WTC11 (cell line): Measurements from ENCODE around the gene EXOSC3. TPM values are rescaled to one million over a fixed set of nuclear protein-coding genes. Genes with fewer than 3 reads are reported as not detected.
"Not testable (repeated sequence)": the region's sequence is repeated elsewhere in the genome, so short reads cannot be mapped to it uniquely, and the experiment has no call there.

Experiments
- ATAC-seq: fragments of 200-7000 bp; cut with Tn5 transposase; 2 replicates; pipeline ENCODE4 v1.10.0; 2021; ENCODE audit warnings: mild to moderate bottlenecking, moderate library complexity
- CTCF ChIA-PET: fragments of 300-600 bp; sonication (Branson Sonifier 250); formaldehyde crosslinking; loops from one replicate; lab custom pipeline; 2021; ENCODE audit warnings: antibody characterized with exemption; lab: Charles Lee
- POLR2A ChIA-PET: fragments of 350-600 bp; sonication (Branson Sonifier 250); formaldehyde crosslinking; loops from one replicate; lab custom pipeline; 2021; ENCODE audit warnings: antibody characterized with exemption; lab: Charles Lee
- DNase-seq: peaks from one replicate; pipeline ENCODE4 v3.0.0; 2021; ENCODE audit warnings: low spot score
- H3K27ac Mint-ChIP-seq: 2 replicates; pipeline ENCODE4 v1.8.0; 2021; ENCODE audit warnings: mixed read lengths
- H3K27me3 Mint-ChIP-seq: 2 replicates; pipeline ENCODE4 v1.8.0; 2021; ENCODE audit warnings: low read depth, mild to moderate bottlenecking, moderate library complexity, mixed read lengths
- H3K36me3 Mint-ChIP-seq: 2 replicates; pipeline ENCODE4 v1.8.0; 2021; ENCODE audit warnings: mixed read lengths
- H3K4me1 Mint-ChIP-seq: 2 replicates; pipeline ENCODE4 v1.8.0; 2022; ENCODE audit warnings: mixed read lengths
- H3K4me3 Mint-ChIP-seq: 2 replicates; pipeline ENCODE4 v1.8.0; 2021; ENCODE audit warnings: mild to moderate bottlenecking, moderate library complexity, mixed read lengths
- H3K9me3 Mint-ChIP-seq: 2 replicates; pipeline ENCODE4 v1.8.0; 2021; ENCODE audit warnings: mixed read lengths
- CBFB ChIP-seq: sonication (generic); formaldehyde crosslinking; IDR thresholded peaks from 2 replicates; pipeline ENCODE4 v1.8.1; 2022; ENCODE audit warnings: mild to moderate bottlenecking, low read depth, missing genetic modification reagents
- CREM ChIP-seq: sonication (generic); formaldehyde crosslinking; IDR thresholded peaks from 2 replicates; pipeline ENCODE4 v1.8.1; 2022; ENCODE audit warnings: mild to moderate bottlenecking, missing genetic modification reagents, moderate library complexity
- FOXJ3 ChIP-seq: sonication (generic); formaldehyde crosslinking; IDR thresholded peaks from 2 replicates; pipeline ENCODE4 v1.9.0; 2021; ENCODE audit warnings: missing genetic modification reagents, mild to moderate bottlenecking, borderline replicate concordance
- GABPB1 ChIP-seq: sonication (generic); formaldehyde crosslinking; IDR thresholded peaks from 2 replicates; pipeline ENCODE4 v1.8.1; 2023; ENCODE audit warnings: mild to moderate bottlenecking, missing genetic modification reagents
- GRHL2 ChIP-seq: fragments of 250-450 bp; sonication (Bioruptor Pico); IDR thresholded peaks from 2 replicates; pipeline ENCODE4 v1.8.0; 2022; ENCODE audit warnings: mild to moderate bottlenecking, moderate library complexity; ENCODE audit not compliant: insufficient replicate concordance, severe bottlenecking
- MLX ChIP-seq: sonication (generic); formaldehyde crosslinking; IDR thresholded peaks from 2 replicates; pipeline ENCODE4 v1.8.1; 2023; ENCODE audit warnings: mild to moderate bottlenecking, missing genetic modification reagents, moderate library complexity
- MXD4 ChIP-seq: fragments of 250-450 bp; sonication (Bioruptor Pico); IDR thresholded peaks from 2 replicates; pipeline ENCODE4 v1.8.0; 2021; ENCODE audit warnings: mild to moderate bottlenecking, moderate library complexity, borderline replicate concordance
- NFYB ChIP-seq: sonication (generic); formaldehyde crosslinking; conservative IDR thresholded peaks from 2 replicates; pipeline ENCODE4 v1.8.0; 2022; ENCODE audit warnings: low read depth, missing genetic modification reagents
- OVOL2 ChIP-seq: fragments of 250-450 bp; sonication (Bioruptor Pico); IDR thresholded peaks from 2 replicates; pipeline ENCODE4 v1.9.0; 2021; ENCODE audit warnings: mild to moderate bottlenecking, borderline replicate concordance
- SMAD3 ChIP-seq: sonication (generic); formaldehyde crosslinking; IDR thresholded peaks from 2 replicates; pipeline ENCODE4 v1.8.0; 2022; ENCODE audit warnings: missing genetic modification reagents, mild to moderate bottlenecking, borderline replicate concordance
- SOX15 ChIP-seq: fragments of 250-450 bp; sonication (Bioruptor Pico); IDR thresholded peaks from 2 replicates; pipeline ENCODE4 v1.9.0; 2021; ENCODE audit warnings: mild to moderate bottlenecking
- SP1 ChIP-seq: sonication (generic); formaldehyde crosslinking; conservative IDR thresholded peaks from 2 replicates; pipeline ENCODE4 v1.8.1; 2022; ENCODE audit warnings: missing genetic modification reagents
- USF2 ChIP-seq: sonication (generic); formaldehyde crosslinking; IDR thresholded peaks from 2 replicates; pipeline ENCODE4 v1.8.1; 2023; ENCODE audit warnings: mild to moderate bottlenecking, missing genetic modification reagents, moderate library complexity
- ZBTB21 ChIP-seq: sonication (generic); formaldehyde crosslinking; IDR thresholded peaks from 2 replicates; pipeline ENCODE4 v1.8.1; 2023; ENCODE audit warnings: mild to moderate bottlenecking, missing genetic modification reagents, borderline replicate concordance
- ZBTB43 ChIP-seq: sonication (generic); formaldehyde crosslinking; IDR thresholded peaks from 2 replicates; pipeline ENCODE4 v1.8.1; 2023; ENCODE audit warnings: mild to moderate bottlenecking, missing genetic modification reagents
- ZNF121 ChIP-seq: sonication (generic); formaldehyde crosslinking; IDR thresholded peaks from 2 replicates; pipeline ENCODE4 v1.8.0; 2023; ENCODE audit warnings: missing genetic modification reagents
- ZNF263 ChIP-seq: sonication (generic); formaldehyde crosslinking; IDR thresholded peaks from 2 replicates; pipeline ENCODE4 v1.8.1; 2022; ENCODE audit warnings: low read depth, mild to moderate bottlenecking, moderate library complexity, missing genetic modification reagents
- ZNF396 ChIP-seq: fragments of 250-450 bp; sonication (Bioruptor Pico); IDR thresholded peaks from 2 replicates; pipeline ENCODE4 v1.8.0; 2021; ENCODE audit warnings: mild to moderate bottlenecking, moderate library complexity, borderline replicate concordance
- ZNF416 ChIP-seq: fragments of 250-450 bp; sonication (Bioruptor Pico); IDR thresholded peaks from 2 replicates; pipeline ENCODE4 v1.9.0; 2021; ENCODE audit warnings: mild to moderate bottlenecking, inconsistent platforms
- total RNA-seq: library from RNA; stranded (reverse); gene quantifications from 3 replicates; pipeline ENCODE4 v1.2.3, GENCODE V29; 2021

Gene EXOSC3
- total RNA-seq, 1 experiment from 2014 or later, result 73.8 TPM

- Mint-ChIP-seq H3K4me1 (peaks cover 12% of the 10 kb centered on the region), H3K9me3 (peaks cover 8% of the 10 kb centered on the region), H3K27ac (peak within 1 kb of the TSS; percentile 35; the same call in 1 of the 2 replicates), H3K4me3 (peak within 1 kb of the TSS; percentile 95), H3K36me3 (peaks cover 6% of the 10 kb centered on the region; the same call in 1 of the 2 replicates), H3K27me3 (peaks cover 2% of the 10 kb centered on the region)
- DNase-seq, result peak; percentile 75
- ChIA-PET POLR2A (no interaction called here), CTCF (interaction anchor here (1.2 kb wide), 1 partner anchor 85 kb away, joined by 3 read pairs; no protein-coding TSS in a partner anchor)
- TF ChIP-seq ZNF396 (CRISPR knock-in tag), result no peak
- no peak for TF ChIP-seq MLX (CRISPR knock-in tag)
- no peak for TF ChIP-seq OVOL2
- TF ChIP-seq GRHL2 (CRISPR knock-in tag), result no peak
- peak; percentile 24; the same call in 1 of the 2 replicates for TF ChIP-seq GABPB1 (CRISPR knock-in tag)
- TF ChIP-seq ZNF263 (CRISPR knock-in tag), result no peak
- TF ChIP-seq CBFB (CRISPR knock-in tag), result no peak
- no peak for TF ChIP-seq MXD4 (CRISPR knock-in tag)
- peak; percentile 32; the same call in 1 of the 2 replicates for TF ChIP-seq SP1
- no peak for TF ChIP-seq ZBTB43 (CRISPR knock-in tag)
- no peak for TF ChIP-seq ZNF121
- no peak for TF ChIP-seq SMAD3 (CRISPR knock-in tag)
- TF ChIP-seq ZNF416 (CRISPR knock-in tag), result no peak
- no peak for TF ChIP-seq SOX15
- no peak for TF ChIP-seq FOXJ3
- no peak for TF ChIP-seq CREM (CRISPR knock-in tag)
- no peak for TF ChIP-seq ZBTB21 (CRISPR knock-in tag)
- ATAC-seq, result peak; percentile 96
These were observed 31.2 kb downstream of the EXOSC3 start, which contains the start of gene TRMT10B for GRCh38 chr9:37753489-37754190. TSS of gene TRMT10B (plus strand) at chr9:37753805. CDS start at chr9:37761932, 8,127 bp downstream.

- TF ChIP-seq NFYB (CRISPR knock-in tag) (peak; percentile 66), USF2 (no peak)
- TF ChIP-seq, all 79 proteins: peak for 1
- Mint-ChIP-seq H3K9me3 (peaks cover 8% of the 10 kb centered on the region), H3K4me3 (peak overlapping the region; percentile 95), H3K36me3 (peaks cover 6% of the 10 kb centered on the region; the same call in 1 of the 2 replicates), H3K27ac (no peak overlapping the region), H3K4me1 (peaks cover 12% of the 10 kb centered on the region), H3K27me3 (peaks cover 2% of the 10 kb centered on the region)
- DNase-seq, result no peak
- POLR2A ChIA-PET, result interaction anchor here (0.7 kb wide), 1 partner anchor 74 kb away, joined by 3 read pairs; no protein-coding TSS in a partner anchor
- CTCF ChIA-PET, result interaction anchor here (1.2 kb wide), 1 partner anchor 84 kb away, joined by 3 read pairs; no protein-coding TSS in a partner anchor
- ATAC-seq, result no peak
These were observed 32.0 kb downstream of the EXOSC3 start for GRCh38 chr9:37752642-37753488.

- H3K9me3 Mint-ChIP-seq, ATAC-seq, H3K36me3 Mint-ChIP-seq, H3K4me3 Mint-ChIP-seq, H3K27ac Mint-ChIP-seq, DNase-seq, CTCF ChIA-PET, H3K27me3 Mint-ChIP-seq: not testable (repeated sequence)
- H3K4me1 Mint-ChIP-seq, result peaks cover 12% of the 10 kb centered on the region
- POLR2A ChIA-PET, result interaction anchor here (0.7 kb wide), 1 partner anchor 73 kb away, joined by 3 read pairs; no protein-coding TSS in a partner anchor
These were observed 32.8 kb downstream of the EXOSC3 start for GRCh38 chr9:37752112-37752511.

- ATAC-seq, DNase-seq, POLR2A ChIA-PET, H3K27me3 Mint-ChIP-seq, H3K4me3 Mint-ChIP-seq, CTCF ChIA-PET, H3K27ac Mint-ChIP-seq, H3K9me3 Mint-ChIP-seq, H3K36me3 Mint-ChIP-seq: not testable (repeated sequence)
- H3K4me1 Mint-ChIP-seq, result peaks cover 12% of the 10 kb centered on the region
These were observed 33.2 kb downstream of the EXOSC3 start for GRCh38 chr9:37751704-37752103.
